ENCODE results near the gene STX4.

DNA sequence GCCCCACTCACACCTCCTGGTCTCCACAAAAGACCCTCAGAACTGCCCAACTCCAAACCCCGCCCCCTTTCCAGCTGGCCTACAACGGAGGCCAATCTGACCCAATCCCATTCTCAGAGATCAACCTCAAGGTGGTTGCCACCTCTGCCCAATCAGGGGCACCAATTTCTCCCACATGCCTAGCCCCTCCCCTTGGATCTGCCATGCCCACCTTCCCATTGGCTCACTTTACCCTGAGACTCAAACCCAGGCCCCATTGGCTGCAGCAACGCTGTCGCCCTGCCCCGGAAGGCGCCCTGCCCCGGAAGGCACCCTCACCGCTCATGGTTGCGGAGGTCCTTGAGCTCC lies 30.1 kb downstream of the STX4 start:
- TF ChIP-seq POLR2AphosphoS5 (IDR thresholded peaks at IDR 0.05; ENCODE audit: borderline replicate concordance, low read depth, low read length): no peak
- TF ChIP-seq EZH2 (IDR thresholded peaks at IDR 0.05): no peak
- no peak for TF ChIP-seq FOXP2 (optimal IDR thresholded peaks at IDR 0.05; ENCODE audit: control extremely low read depth, extremely low read length, insufficient read depth)
